ENCODE data around the gene ATP13A1. TPM values are rescaled to one million over a fixed set of nuclear protein-coding genes. Genes with fewer than 3 reads are reported as not detected.

Gene ATP13A1
- total RNA-seq, 4 donors from 2014 or later: 90.5 to 196 (median 171) TPM

DNA sequence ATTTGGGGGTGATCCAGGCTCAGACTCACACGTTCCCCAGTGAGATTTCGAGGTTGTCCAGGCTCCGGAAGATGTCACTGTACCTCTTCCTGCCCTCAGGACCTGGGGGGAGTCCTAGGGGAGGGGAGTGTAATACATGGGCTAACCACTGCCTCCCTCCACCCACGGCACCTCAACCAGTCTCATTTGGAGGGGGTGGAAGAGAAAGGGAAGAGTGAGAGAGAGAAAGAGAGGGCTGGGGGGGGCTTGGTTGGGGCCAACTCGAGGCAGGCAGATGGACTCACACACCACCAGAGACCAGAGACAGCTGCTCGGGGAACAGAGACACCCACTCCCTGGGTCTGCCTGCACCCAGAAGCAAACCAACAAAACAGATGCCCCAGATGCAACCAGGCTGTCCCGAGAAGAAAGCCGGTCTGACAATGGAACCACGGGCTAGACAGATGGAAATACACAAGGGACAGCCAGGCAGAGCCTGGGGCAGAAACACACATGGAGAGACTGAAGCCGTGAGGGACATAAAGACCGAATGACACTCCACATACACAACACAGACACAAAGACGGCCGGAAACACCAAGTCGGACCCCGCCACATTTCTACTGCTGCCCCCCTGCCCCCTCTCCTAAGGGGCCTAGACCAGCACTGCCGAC is 20.8 kb downstream of the ATP13A1 start:
- peaks cover 45% of the 10 kb centered on the region for H3K36me3 ChIP-seq
- TF ChIP-seq EP300 (IDR thresholded peaks at IDR 0.05) (no peak), POLR2AphosphoS5 (IDR thresholded peaks at IDR 0.05) (no peak), POLR2A (IDR thresholded peaks at IDR 0.05) (no peak)
- TF ChIP-seq, protein P1, sequence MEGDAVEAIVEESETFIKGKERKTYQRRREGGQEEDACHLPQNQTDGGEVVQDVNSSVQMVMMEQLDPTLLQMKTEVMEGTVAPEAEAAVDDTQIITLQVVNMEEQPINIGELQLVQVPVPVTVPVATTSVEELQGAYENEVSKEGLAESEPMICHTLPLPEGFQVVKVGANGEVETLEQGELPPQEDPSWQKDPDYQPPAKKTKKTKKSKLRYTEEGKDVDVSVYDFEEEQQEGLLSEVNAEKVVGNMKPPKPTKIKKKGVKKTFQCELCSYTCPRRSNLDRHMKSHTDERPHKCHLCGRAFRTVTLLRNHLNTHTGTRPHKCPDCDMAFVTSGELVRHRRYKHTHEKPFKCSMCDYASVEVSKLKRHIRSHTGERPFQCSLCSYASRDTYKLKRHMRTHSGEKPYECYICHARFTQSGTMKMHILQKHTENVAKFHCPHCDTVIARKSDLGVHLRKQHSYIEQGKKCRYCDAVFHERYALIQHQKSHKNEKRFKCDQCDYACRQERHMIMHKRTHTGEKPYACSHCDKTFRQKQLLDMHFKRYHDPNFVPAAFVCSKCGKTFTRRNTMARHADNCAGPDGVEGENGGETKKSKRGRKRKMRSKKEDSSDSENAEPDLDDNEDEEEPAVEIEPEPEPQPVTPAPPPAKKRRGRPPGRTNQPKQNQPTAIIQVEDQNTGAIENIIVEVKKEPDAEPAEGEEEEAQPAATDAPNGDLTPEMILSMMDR (IDR thresholded peaks at IDR 0.05): no peak
- DNase-seq (ENCODE audit: low spot score in 2 of 2): peak in 1 of 2 donors; percentile 74
- H3K27me3 ChIP-seq: no peaks in the 10 kb centered on the region
- H3K27ac ChIP-seq: no peak overlapping the region
- H3K9me3 ChIP-seq: no peaks in the 10 kb centered on the region
- peaks cover 18% of the 10 kb centered on the region for H3K4me1 ChIP-seq
- peak overlapping the region; percentile 68 for H3K4me3 ChIP-seq
- 20% methylated on average over 16 of the region's 16 CpGs for WGBS

- no peak for TF ChIP-seq POLR2AphosphoS5 (IDR thresholded peaks at IDR 0.05)
- TF ChIP-seq EP300 (IDR thresholded peaks at IDR 0.05): no peak
- no peak for TF ChIP-seq POLR2A (IDR thresholded peaks at IDR 0.05)
- TF ChIP-seq, protein P1 (IDR thresholded peaks at IDR 0.05): no peak
- Histone ChIP-seq H3K36me3 (peaks cover 50% of the 10 kb centered on the region), H3K4me1 (peaks cover 8% of the 10 kb centered on the region), H3K27me3 (no peaks in the 10 kb centered on the region), H3K4me3 (no peak overlapping the region), H3K9me3 (no peaks in the 10 kb centered on the region), H3K27ac (no peak overlapping the region)
- DNase-seq (ENCODE audit: low spot score in 2 of 2): no peak
- 58% methylated on average over 17 of the region's 53 CpGs for WGBS
Observed at GRCh38 chr19:19637523-19638251, 25.8 kb downstream of the ATP13A1 start.

DNA sequence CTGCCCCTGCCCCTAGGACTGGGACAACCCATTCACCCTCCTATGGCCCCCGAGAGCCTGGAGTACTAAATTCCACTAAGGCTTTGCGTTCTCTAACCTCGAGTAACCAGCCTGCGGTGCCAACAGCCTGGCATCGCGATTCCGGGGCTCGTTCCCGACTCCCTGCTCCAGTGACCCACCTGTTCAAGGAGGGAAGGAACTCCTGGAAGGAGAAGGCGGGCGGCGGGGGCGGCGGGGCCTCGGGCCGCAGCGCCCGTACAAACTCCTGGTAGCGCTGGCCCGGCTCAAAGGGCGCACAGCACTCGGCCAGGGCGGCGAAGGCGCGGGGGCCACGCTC is 26.3 kb downstream of the ATP13A1 start:
- no peak overlapping the region for H3K4me3 ChIP-seq
- TF ChIP-seq, protein P1 (IDR thresholded peaks at IDR 0.05): no peak
- TF ChIP-seq POLR2A (IDR thresholded peaks at IDR 0.05) (no peak), POLR2AphosphoS5 (IDR thresholded peaks at IDR 0.05) (no peak), EP300 (IDR thresholded peaks at IDR 0.05) (no peak)
- peaks cover 50% of the 10 kb centered on the region for H3K36me3 ChIP-seq
- no peak for DNase-seq (ENCODE audit: low spot score in 2 of 2)
- H3K27me3 ChIP-seq: no peaks in the 10 kb centered on the region
- H3K4me1 ChIP-seq: peaks cover 2% of the 10 kb centered on the region
- WGBS: 65% methylated on average over 27 of the region's 27 CpGs
- H3K27ac ChIP-seq: no peak overlapping the region
- no peaks in the 10 kb centered on the region for H3K9me3 ChIP-seq

- Histone ChIP-seq H3K9me3 (no peaks in the 10 kb centered on the region), H3K4me1 (no peaks in the 10 kb centered on the region), H3K27me3 (no peaks in the 10 kb centered on the region), H3K4me3 (no peak overlapping the region), H3K36me3 (peaks cover 50% of the 10 kb centered on the region), H3K27ac (no peak overlapping the region)
- TF ChIP-seq POLR2AphosphoS5 (IDR thresholded peaks at IDR 0.05) (no peak), POLR2A (IDR thresholded peaks at IDR 0.05) (no peak), EP300 (IDR thresholded peaks at IDR 0.05) (no peak)
- TF ChIP-seq, protein P1 (IDR thresholded peaks at IDR 0.05): no peak
- DNase-seq (ENCODE audit: low spot score in 2 of 2): no peak
- 96% methylated on average over 6 of the region's 9 CpGs for WGBS
Observed at GRCh38 chr19:19636573-19637185, 26.8 kb downstream of the ATP13A1 start.

- H3K9me3 ChIP-seq: no peaks in the 10 kb centered on the region
- H3K27me3 ChIP-seq: no peaks in the 10 kb centered on the region
- H3K27ac ChIP-seq: no peak overlapping the region
- H3K4me3 ChIP-seq: no peak overlapping the region
- WGBS: 96% methylated on average over 12 of the region's 14 CpGs
- DNase-seq (ENCODE audit: low spot score in 2 of 2): no peak
- peaks cover 54% of the 10 kb centered on the region for H3K36me3 ChIP-seq
- no peak for TF ChIP-seq POLR2AphosphoS5 (IDR thresholded peaks at IDR 0.05)
- no peak for TF ChIP-seq POLR2A (IDR thresholded peaks at IDR 0.05)
- TF ChIP-seq, protein P1 (IDR thresholded peaks at IDR 0.05): no peak
- TF ChIP-seq EP300 (IDR thresholded peaks at IDR 0.05): no peak
- H3K4me1 ChIP-seq: no peaks in the 10 kb centered on the region
Observed at GRCh38 chr19:19635313-19635702, 28.2 kb downstream of the ATP13A1 start.
